Liver (tissue), 9 donors: ENCODE measurements around the gene HS1BP3. TPM values are rescaled to one million over a fixed set of nuclear protein-coding genes. Genes with fewer than 3 reads are reported as not detected.

Experiments
- DNase-seq: peaks from one replicate; pipeline ENCODE4 v3.0.0-alpha.2; 2017; ENCODE audit warnings: low spot score
- H3K27ac ChIP-seq, 2 donors: one replicate each; pipeline ENCODE4 v1.7.0; 2013; ENCODE audit warnings: inconsistent platforms in 2 of 2, low read length in 2 of 2, control low read depth in 1 of 2, low read depth in 1 of 2, mild to moderate bottlenecking in 1 of 2
- H3K27me3 ChIP-seq, 4 donors: one replicate each; pipeline versions ENCODE4 v1.6.1 to v1.7.0; 2013; ENCODE audit warnings: low read length in 3 of 4, inconsistent platforms in 1 of 4, mild to moderate bottlenecking in 1 of 4, moderate library complexity in 1 of 4; ENCODE audit not compliant: control insufficient read depth in 4 of 4, insufficient read depth in 4 of 4
- H3K36me3 ChIP-seq, 4 donors: one replicate each; pipeline versions ENCODE4 v1.6.1 to v1.7.0; 2013; ENCODE audit warnings: low read length in 3 of 4, mild to moderate bottlenecking in 3 of 4, low read depth in 1 of 4, moderate library complexity in 1 of 4; ENCODE audit not compliant: control insufficient read depth in 4 of 4, insufficient read depth in 3 of 4
- H3K4me1 ChIP-seq, 4 donors: one replicate each; pipeline versions ENCODE4 v1.6.1 to v1.7.0; 2013; ENCODE audit warnings: low read length in 3 of 4, mild to moderate bottlenecking in 3 of 4, moderate library complexity in 1 of 4; ENCODE audit not compliant: control insufficient read depth in 4 of 4, insufficient read depth in 4 of 4
- H3K4me3 ChIP-seq, 3 donors: one replicate each; pipeline versions ENCODE4 v1.6.1 to v1.7.0; 2013; ENCODE audit warnings: low read length in 3 of 3, control low read depth in 1 of 3, low read depth in 1 of 3, mild to moderate bottlenecking in 1 of 3
- H3K9ac ChIP-seq, 2 donors: one replicate each; pipeline ENCODE4 v1.7.0; 2013; ENCODE audit warnings: low read length in 2 of 2, mild to moderate bottlenecking in 2 of 2, moderate library complexity in 2 of 2, control low read depth in 1 of 2, low read depth in 1 of 2
- H3K9me3 ChIP-seq, 4 donors: one replicate each; pipeline versions ENCODE4 v1.6.1 to v1.7.0; 2013; ENCODE audit warnings: low read length in 3 of 4; ENCODE audit not compliant: control insufficient read depth in 4 of 4
- ATF3 ChIP-seq: IDR thresholded peaks from 2 replicates; pipeline ENCODE4 v1.6.1; 2016; ENCODE audit warnings: antibody characterized with exemption
- EGR1 ChIP-seq, 2 donors: IDR thresholded peaks; 2 replicates each; pipeline ENCODE4 v1.6.1; 2016 to 2018; ENCODE audit warnings: antibody characterized with exemption in 2 of 2, low read depth in 2 of 2
- FOXA1 ChIP-seq: IDR thresholded peaks from 2 replicates; pipeline ENCODE4 v1.6.1; 2016; ENCODE audit warnings: antibody characterized with exemption
- FOXA2 ChIP-seq: IDR thresholded peaks from 2 replicates; pipeline ENCODE4 v1.6.1; 2016; ENCODE audit warnings: antibody characterized with exemption
- GABPA ChIP-seq, 2 donors: IDR thresholded peaks in 1 of 2; conservative IDR thresholded peaks in 1 of 2; 2 replicates each; pipeline ENCODE4 v1.6.1; 2016; ENCODE audit warnings: antibody characterized with exemption in 2 of 2, mild to moderate bottlenecking in 1 of 2, moderate library complexity in 1 of 2
- HNF4A ChIP-seq, 2 donors: conservative IDR thresholded peaks; 2 replicates each; pipeline ENCODE4 v1.6.1; 2016; ENCODE audit warnings: antibody characterized with exemption in 2 of 2, mild to moderate bottlenecking in 2 of 2
- HNF4G ChIP-seq: IDR thresholded peaks from 2 replicates; pipeline ENCODE4 v1.6.1; 2016; ENCODE audit warnings: antibody characterized with exemption
- JUND ChIP-seq, 2 donors: IDR thresholded peaks; 2 replicates each; pipeline ENCODE4 v1.6.1; 2016; ENCODE audit warnings: antibody characterized with exemption in 2 of 2
- MAX ChIP-seq: IDR thresholded peaks from 2 replicates; pipeline ENCODE4 v1.6.1; 2016; ENCODE audit warnings: antibody characterized with exemption
- NR2F2 ChIP-seq: IDR thresholded peaks from 2 replicates; pipeline ENCODE4 v1.6.1; 2016; ENCODE audit warnings: antibody characterized with exemption
- RAD21 ChIP-seq, 2 donors: IDR thresholded peaks; 2 replicates each; pipeline ENCODE4 v1.6.1; 2016; ENCODE audit warnings: antibody characterized with exemption in 2 of 2, mild to moderate bottlenecking in 2 of 2
- RXRA ChIP-seq, 2 donors: IDR thresholded peaks; 2 replicates each; pipeline ENCODE4 v1.6.1; 2017 to 2018; ENCODE audit warnings: antibody characterized with exemption in 2 of 2, mild to moderate bottlenecking in 1 of 2
- SP1 ChIP-seq: IDR thresholded peaks from 2 replicates; pipeline ENCODE4 v1.6.1; 2018; ENCODE audit warnings: antibody characterized with exemption, mild to moderate bottlenecking
- TAF1 ChIP-seq: conservative IDR thresholded peaks from 2 replicates; pipeline ENCODE4 v1.6.1; 2016; ENCODE audit warnings: antibody characterized with exemption, mild to moderate bottlenecking
- YY1 ChIP-seq: IDR thresholded peaks from 2 replicates; pipeline ENCODE4 v1.6.1; 2016; ENCODE audit warnings: antibody characterized with exemption, mild to moderate bottlenecking
- ZBTB33 ChIP-seq: IDR thresholded peaks from 2 replicates; pipeline ENCODE4 v1.6.1; 2016; ENCODE audit warnings: antibody characterized with exemption
- WGBS: extraction: QIAGEN DNeasy Blood & Tissue Kit; methylation state at CpG from one replicate; pipeline ENCODE4 v1.1.7; 2013; 5-methylcytosine and 5-hydroxymethylcytosine counted together
- polyA plus RNA-seq, 2 donors: library from polyadenylated mRNA; stranded (reverse) in 1 of 2; unstranded in 1 of 2; fragments of 200-250 nt in 1 of 2; fragments of >200 nt in 1 of 2; fragmentation: Nextera tagmentation in 1 of 2; extraction: Ambion mirVana in 1 of 2; gene quantifications; one replicate each; pipeline versions ENCODE4 v1.2.1 to v1.2.3, GENCODE V29; 2013 to 2015
- total RNA-seq, 2 donors: library from RNA; depleted of rRNA; stranded (reverse); fragments of >200 nt; gene quantifications; one replicate each; pipeline ENCODE4 v1.2.3, GENCODE V29; 2014
- TF ChIP-seq, protein P1 (sequence below): fragments of 150-350 bp; IDR thresholded peaks from 2 replicates; pipeline ENCODE4 v1.5.1; 2017; ENCODE audit warnings: improper control_type of control experiment, low read depth, low read length; ENCODE audit not compliant: missing input control
- TF ChIP-seq, protein P2 (sequence below): IDR thresholded peaks from 2 replicates; pipeline ENCODE4 v1.6.1; 2016; ENCODE audit warnings: antibody characterized with exemption, mild to moderate bottlenecking
- donor health status: healthy.
- donor health status: healthy.
- donor health status: healthy.
- donor health status: healthy.
- donor health status: healthy.

Gene HS1BP3
- total and polyA plus RNA-seq, 4 donors, result 7.7 to 15.4 (median 10.9) TPM

GRCh38 chr2:20575935-20576597 is 74.8 kb downstream of the HS1BP3 start:
- no peaks in the 10 kb centered on the region for H3K27me3 ChIP-seq
- H3K9me3 ChIP-seq, result no peaks in the 10 kb centered on the region
- peaks cover 3 to 30% (median 27%) of the 10 kb centered on the region in 4 donors for H3K4me1 ChIP-seq
- TF ChIP-seq JUND (IDR thresholded peaks at IDR 0.05) (no peak), ATF3 (no peak), FOXA2 (no peak), FOXA1 (no peak), HNF4G (no peak), ZBTB33 (no peak), MAX (no peak), RXRA (IDR thresholded peaks at IDR 0.05) (no peak), EGR1 (IDR thresholded peaks at IDR 0.05; ENCODE audit: low read depth in 2 of 2) (no peak), TAF1 (no peak), SP1 (no peak), YY1 (no peak), GABPA (IDR thresholded peaks at IDR 0.05 in 1 of 2, conservative IDR thresholded peaks at IDR 0.05 in 1 of 2) (no peak), NR2F2 (no peak), HNF4A (conservative IDR thresholded peaks at IDR 0.05) (no peak), RAD21 (IDR thresholded peaks at IDR 0.05) (no peak)
- TF ChIP-seq, protein P1, sequence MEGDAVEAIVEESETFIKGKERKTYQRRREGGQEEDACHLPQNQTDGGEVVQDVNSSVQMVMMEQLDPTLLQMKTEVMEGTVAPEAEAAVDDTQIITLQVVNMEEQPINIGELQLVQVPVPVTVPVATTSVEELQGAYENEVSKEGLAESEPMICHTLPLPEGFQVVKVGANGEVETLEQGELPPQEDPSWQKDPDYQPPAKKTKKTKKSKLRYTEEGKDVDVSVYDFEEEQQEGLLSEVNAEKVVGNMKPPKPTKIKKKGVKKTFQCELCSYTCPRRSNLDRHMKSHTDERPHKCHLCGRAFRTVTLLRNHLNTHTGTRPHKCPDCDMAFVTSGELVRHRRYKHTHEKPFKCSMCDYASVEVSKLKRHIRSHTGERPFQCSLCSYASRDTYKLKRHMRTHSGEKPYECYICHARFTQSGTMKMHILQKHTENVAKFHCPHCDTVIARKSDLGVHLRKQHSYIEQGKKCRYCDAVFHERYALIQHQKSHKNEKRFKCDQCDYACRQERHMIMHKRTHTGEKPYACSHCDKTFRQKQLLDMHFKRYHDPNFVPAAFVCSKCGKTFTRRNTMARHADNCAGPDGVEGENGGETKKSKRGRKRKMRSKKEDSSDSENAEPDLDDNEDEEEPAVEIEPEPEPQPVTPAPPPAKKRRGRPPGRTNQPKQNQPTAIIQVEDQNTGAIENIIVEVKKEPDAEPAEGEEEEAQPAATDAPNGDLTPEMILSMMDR, result no peak
- TF ChIP-seq, protein P2, sequence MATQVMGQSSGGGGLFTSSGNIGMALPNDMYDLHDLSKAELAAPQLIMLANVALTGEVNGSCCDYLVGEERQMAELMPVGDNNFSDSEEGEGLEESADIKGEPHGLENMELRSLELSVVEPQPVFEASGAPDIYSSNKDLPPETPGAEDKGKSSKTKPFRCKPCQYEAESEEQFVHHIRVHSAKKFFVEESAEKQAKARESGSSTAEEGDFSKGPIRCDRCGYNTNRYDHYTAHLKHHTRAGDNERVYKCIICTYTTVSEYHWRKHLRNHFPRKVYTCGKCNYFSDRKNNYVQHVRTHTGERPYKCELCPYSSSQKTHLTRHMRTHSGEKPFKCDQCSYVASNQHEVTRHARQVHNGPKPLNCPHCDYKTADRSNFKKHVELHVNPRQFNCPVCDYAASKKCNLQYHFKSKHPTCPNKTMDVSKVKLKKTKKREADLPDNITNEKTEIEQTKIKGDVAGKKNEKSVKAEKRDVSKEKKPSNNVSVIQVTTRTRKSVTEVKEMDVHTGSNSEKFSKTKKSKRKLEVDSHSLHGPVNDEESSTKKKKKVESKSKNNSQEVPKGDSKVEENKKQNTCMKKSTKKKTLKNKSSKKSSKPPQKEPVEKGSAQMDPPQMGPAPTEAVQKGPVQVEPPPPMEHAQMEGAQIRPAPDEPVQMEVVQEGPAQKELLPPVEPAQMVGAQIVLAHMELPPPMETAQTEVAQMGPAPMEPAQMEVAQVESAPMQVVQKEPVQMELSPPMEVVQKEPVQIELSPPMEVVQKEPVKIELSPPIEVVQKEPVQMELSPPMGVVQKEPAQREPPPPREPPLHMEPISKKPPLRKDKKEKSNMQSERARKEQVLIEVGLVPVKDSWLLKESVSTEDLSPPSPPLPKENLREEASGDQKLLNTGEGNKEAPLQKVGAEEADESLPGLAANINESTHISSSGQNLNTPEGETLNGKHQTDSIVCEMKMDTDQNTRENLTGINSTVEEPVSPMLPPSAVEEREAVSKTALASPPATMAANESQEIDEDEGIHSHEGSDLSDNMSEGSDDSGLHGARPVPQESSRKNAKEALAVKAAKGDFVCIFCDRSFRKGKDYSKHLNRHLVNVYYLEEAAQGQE, result no peak
- no peaks in the 10 kb centered on the region for H3K36me3 ChIP-seq
- WGBS, result 92% methylated on average over 9 of the region's 9 CpGs
- H3K9ac ChIP-seq, result no peak overlapping the region
- no peak overlapping the region for H3K4me3 ChIP-seq
- peak overlapping the region in 1 of 2 donors; percentile 51 for H3K27ac ChIP-seq
- DNase-seq, result no peak
